Measurements from ENCODE around the gene JAZF1.

Gene JAZF1

GRCh38 chr7:28106321-28106829 lies 74.2 kb downstream of the JAZF1 start:
- no peak for DNase-seq (ENCODE audit: low spot score)

GRCh38 chr7:28105234-28105633 lies 75.4 kb downstream of the JAZF1 start:
- no peak for DNase-seq (ENCODE audit: low spot score)

- no peak for DNase-seq (ENCODE audit: low spot score)
Measured at GRCh38 chr7:28104811-28105210, 75.8 kb downstream of the JAZF1 start.

- no peak for DNase-seq (ENCODE audit: low spot score)
Measured at GRCh38 chr7:28104041-28104541, 76.5 kb downstream of the JAZF1 start.

GRCh38 chr7:28102797-28103196 lies 77.8 kb downstream of the JAZF1 start:
- DNase-seq (ENCODE audit: low spot score): no peak

- DNase-seq (ENCODE audit: low spot score): peak; percentile 60
Measured at GRCh38 chr7:28096713-28097112, 83.9 kb downstream of the JAZF1 start.

GRCh38 chr7:28095231-28095630 lies 85.4 kb downstream of the JAZF1 start:
- no peak for DNase-seq (ENCODE audit: low spot score)

- DNase-seq (ENCODE audit: low spot score): peak; percentile 62
Measured at GRCh38 chr7:28093623-28094232, 86.9 kb downstream of the JAZF1 start.

GRCh38 chr7:28091190-28091589 lies 89.4 kb downstream of the JAZF1 start:
- no peak for DNase-seq (ENCODE audit: low spot score)

- no peak for DNase-seq (ENCODE audit: low spot score)
Measured at GRCh38 chr7:28088901-28089714, 91.5 kb downstream of the JAZF1 start.

GRCh38 chr7:28088032-28088431 lies 92.6 kb downstream of the JAZF1 start:
- DNase-seq (ENCODE audit: low spot score): no peak

- no peak for DNase-seq (ENCODE audit: low spot score)
Measured at GRCh38 chr7:28086198-28086597, 94.4 kb downstream of the JAZF1 start.

- no peak for DNase-seq (ENCODE audit: low spot score)
Measured at GRCh38 chr7:28083998-28084985, 96.3 kb downstream of the JAZF1 start.

- DNase-seq (ENCODE audit: low spot score): no peak
Measured at GRCh38 chr7:28083164-28083997, 97.2 kb downstream of the JAZF1 start.

GRCh38 chr7:28082071-28082470 lies 98.5 kb downstream of the JAZF1 start:
- DNase-seq (ENCODE audit: low spot score): no peak

GRCh38 chr7:28081016-28081415 lies 99.6 kb downstream of the JAZF1 start:
- DNase-seq (ENCODE audit: low spot score): no peak

GRCh38 chr7:28078036-28078901 lies 102.3 kb downstream of the JAZF1 start:
- peak; percentile 62 for DNase-seq (ENCODE audit: low spot score)

GRCh38 chr7:28077616-28078015 lies 103.0 kb downstream of the JAZF1 start:
- no peak for DNase-seq (ENCODE audit: low spot score)

- DNase-seq (ENCODE audit: low spot score): no peak
Measured at GRCh38 chr7:28076423-28077200, 104.0 kb downstream of the JAZF1 start.
